IPS DF 6.9 (cell line): ENCODE results near the gene DNAJB13.

Experiments
- DNase-seq: peaks from one replicate; pipeline ENCODE4 v3.0.0-alpha.2; 2013; ENCODE audit warnings: low read depth, low spot score
- H3K27ac ChIP-seq: one replicate; pipeline ENCODE4 v1.5.1; 2013; ENCODE audit warnings: low read length, control low read depth
- H3K27me3 ChIP-seq: 2 replicates; pipeline ENCODE4 v1.6.1; 2013; ENCODE audit warnings: mild to moderate bottlenecking, low read length; ENCODE audit not compliant: control insufficient read depth, insufficient read depth
- H3K36me3 ChIP-seq: 2 replicates; pipeline ENCODE4 v1.6.1; 2013; ENCODE audit warnings: low read length; ENCODE audit not compliant: control insufficient read depth, insufficient read depth
- H3K4me1 ChIP-seq: 2 replicates; pipeline ENCODE4 v1.6.1; 2013; ENCODE audit warnings: low read length; ENCODE audit not compliant: control insufficient read depth, insufficient read depth
- H3K4me3 ChIP-seq: 2 replicates; pipeline ENCODE4 v1.5.1; 2013; ENCODE audit warnings: mild to moderate bottlenecking, low read length
- H3K9me3 ChIP-seq: 2 replicates; pipeline ENCODE4 v1.6.1; 2013; ENCODE audit warnings: low read length, inconsistent platforms; ENCODE audit not compliant: control insufficient read depth, insufficient read depth
- whole genome bisulfite sequencing: extraction: QIAGEN DNeasy Blood & Tissue Kit; methylation state at CpG from one replicate; pipeline ENCODE4 v1.1.7; 2013; ENCODE audit warnings: mixed read lengths, missing lambda C conversion rate; ENCODE audit not compliant: insufficient read length, insufficient coverage; 5-methylcytosine and 5-hydroxymethylcytosine counted together

DNAJB13 gene

DNA sequence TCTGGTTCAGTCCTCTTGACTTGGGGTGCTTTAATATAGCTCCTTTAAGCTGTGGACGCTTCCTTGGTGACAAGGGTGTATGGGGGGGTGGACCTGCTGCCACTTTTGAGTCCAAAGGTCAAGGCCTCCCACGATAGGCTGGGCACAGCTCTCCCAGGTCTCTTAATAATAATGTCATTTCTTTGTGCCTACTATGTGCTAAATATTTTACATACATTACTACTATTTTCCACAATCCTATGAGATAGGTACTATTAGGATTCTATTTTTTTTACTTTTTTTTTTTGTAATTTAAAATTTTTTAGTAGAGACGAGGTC is 58.4 kb downstream of the DNAJB13 start:
- H3K36me3 ChIP-seq, result no peaks in the 10 kb centered on the region
- WGBS, result no CpG with 5 or more reads among the region's 3 CpGs
- H3K9me3 ChIP-seq, result no peaks in the 10 kb centered on the region
- no peak overlapping the region for H3K4me3 ChIP-seq
- DNase-seq, result no peak
- no peak overlapping the region for H3K27ac ChIP-seq
- H3K27me3 ChIP-seq, result no peaks in the 10 kb centered on the region
- peaks cover 2% of the 10 kb centered on the region; the same call in 1 of the 2 replicates for H3K4me1 ChIP-seq

DNA sequence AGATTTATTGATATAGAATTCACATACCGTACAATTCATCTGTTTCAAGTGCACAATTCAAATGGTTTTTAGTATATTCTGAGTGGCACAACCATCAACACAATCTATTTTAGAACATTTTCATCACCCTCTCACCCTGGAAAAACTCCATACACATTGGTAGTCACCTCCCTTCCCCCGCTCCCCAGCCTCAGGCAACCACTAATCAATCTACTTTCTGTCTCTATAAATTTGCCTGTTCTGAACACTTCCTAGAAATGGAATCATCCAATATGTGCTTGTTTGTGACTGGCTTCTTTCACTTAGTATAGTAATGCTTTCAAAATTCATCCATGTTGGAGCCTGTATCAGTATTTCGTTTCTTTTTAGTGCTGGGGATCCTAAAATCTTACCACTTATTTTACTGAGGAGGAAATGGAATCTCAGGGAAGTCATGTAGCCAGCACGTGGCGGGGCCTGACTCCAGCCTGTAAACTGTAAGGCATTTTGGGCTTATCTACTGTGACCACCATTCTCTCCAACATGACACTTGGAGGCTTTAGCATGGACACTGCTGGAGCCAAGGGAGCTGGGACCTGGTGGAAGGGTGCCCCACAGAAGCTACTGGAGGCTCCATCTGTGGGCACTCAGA is 59.0 kb downstream of the DNAJB13 start:
- H3K4me1 ChIP-seq, result peaks cover 2% of the 10 kb centered on the region; the same call in 1 of the 2 replicates
- H3K9me3 ChIP-seq, result no peaks in the 10 kb centered on the region
- no peak overlapping the region for H3K27ac ChIP-seq
- no peak overlapping the region for H3K4me3 ChIP-seq
- no peaks in the 10 kb centered on the region for H3K36me3 ChIP-seq
- H3K27me3 ChIP-seq, result no peaks in the 10 kb centered on the region
- no peak for DNase-seq
- no CpG with 5 or more reads among the region's 5 CpGs for WGBS

DNA sequence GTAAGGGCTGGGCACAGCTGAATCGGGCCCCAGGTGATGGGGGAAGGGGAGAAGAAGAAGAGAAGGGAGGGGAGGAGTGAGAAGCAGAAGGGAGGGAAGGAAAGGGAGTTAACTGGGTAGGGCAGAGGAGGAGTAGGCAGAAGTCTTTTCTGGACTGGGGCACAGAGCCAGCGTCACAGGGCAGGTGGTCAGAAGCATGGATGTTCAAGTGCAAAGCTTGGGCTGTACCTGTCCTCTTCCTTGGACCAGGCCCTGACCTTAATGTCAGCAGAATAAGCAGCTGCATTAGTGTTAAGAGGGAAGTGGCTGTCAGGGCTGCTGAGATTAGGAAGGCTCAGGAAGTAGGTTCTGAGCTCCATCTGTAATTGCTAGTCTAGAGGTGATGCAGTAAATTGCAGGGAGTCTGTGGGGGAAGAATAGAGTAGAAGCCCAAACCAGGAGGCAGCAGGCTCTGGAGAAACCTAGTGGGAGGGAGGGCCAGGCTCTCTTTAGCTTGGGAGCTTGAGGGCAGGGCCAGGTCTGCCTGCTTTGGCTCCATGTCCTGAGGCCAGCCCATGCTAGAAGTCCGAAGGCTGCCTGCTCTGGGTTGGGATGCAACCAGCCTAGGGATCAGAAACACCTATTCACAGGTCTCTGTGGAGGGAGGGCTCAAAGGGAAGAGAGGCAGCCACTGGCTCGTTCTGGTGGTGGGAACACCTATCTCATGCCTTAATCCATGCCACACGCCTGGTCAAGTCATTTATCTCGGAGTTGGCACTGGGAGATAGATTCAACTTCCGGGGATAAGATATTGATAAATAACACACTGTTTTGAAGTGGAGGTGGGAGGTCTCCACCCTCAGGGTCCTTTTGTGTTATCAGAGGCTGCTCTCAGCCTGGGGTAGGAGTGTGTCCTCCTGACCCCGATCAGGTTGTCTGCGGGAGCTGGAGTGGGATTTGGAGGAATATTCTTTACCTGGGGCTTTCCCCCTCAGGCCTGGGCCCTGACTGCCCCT is 59.8 kb downstream of the DNAJB13 start:
- H3K4me1 ChIP-seq, result peaks cover 2% of the 10 kb centered on the region; the same call in 1 of the 2 replicates
- WGBS, result no CpG with 5 or more reads among the region's 9 CpGs
- no peaks in the 10 kb centered on the region for H3K36me3 ChIP-seq
- no peak overlapping the region for H3K27ac ChIP-seq
- no peaks in the 10 kb centered on the region for H3K27me3 ChIP-seq
- DNase-seq, result no peak
- H3K9me3 ChIP-seq, result no peaks in the 10 kb centered on the region
- H3K4me3 ChIP-seq, result no peak overlapping the region

- no peak for DNase-seq
- no peak overlapping the region for H3K27ac ChIP-seq
- peaks cover 2% of the 10 kb centered on the region; the same call in 1 of the 2 replicates for H3K4me1 ChIP-seq
- H3K4me3 ChIP-seq, result no peak overlapping the region
- no peaks in the 10 kb centered on the region for H3K9me3 ChIP-seq
- H3K27me3 ChIP-seq, result no peaks in the 10 kb centered on the region
- 0 out of 2 replicates have a peak, but pooled peaks cover under 1% of the 10 kb centered on the region for H3K36me3 ChIP-seq
- no CpG with 5 or more reads among the region's 8 CpGs for WGBS
Measured at GRCh38 chr11:74011360-74012073, 60.7 kb downstream of the DNAJB13 start.

DNA sequence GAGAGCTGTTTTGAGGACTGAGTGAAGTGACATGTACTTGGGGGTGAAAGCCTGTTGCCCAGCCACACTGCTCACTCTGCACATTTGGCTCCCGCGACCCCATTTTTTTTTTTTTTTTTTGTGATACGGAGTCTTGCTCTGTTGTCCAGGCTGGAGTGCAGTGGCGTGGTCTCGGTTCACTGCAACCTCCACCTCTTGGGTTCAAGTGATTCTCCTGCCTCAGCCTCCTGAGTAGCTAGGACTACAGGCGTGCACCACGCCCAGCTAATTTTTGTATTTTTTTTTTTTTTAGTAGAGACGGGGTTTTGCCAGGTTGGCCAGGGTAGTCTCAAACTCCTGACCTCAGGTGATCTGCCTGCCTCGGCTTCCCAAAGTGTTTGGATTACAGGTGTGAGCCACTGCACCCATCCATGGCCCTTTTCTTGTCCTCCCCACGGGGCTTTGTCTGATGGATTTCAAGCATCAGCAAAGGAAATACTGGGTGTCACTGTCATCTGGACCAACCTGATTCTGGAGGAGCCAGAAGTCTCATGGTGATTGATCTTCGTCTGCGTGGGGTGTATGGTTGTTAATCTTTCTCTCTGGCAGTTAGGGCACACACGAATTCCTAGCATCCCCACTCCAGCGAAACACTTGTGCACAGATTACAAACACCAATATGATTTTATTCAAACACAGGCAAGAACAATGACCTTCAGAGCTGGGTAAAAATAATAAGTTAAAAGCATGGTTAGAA is 61.4 kb downstream of the DNAJB13 start:
- no peaks in the 10 kb centered on the region for H3K27me3 ChIP-seq
- H3K27ac ChIP-seq, result no peak overlapping the region

DNA sequence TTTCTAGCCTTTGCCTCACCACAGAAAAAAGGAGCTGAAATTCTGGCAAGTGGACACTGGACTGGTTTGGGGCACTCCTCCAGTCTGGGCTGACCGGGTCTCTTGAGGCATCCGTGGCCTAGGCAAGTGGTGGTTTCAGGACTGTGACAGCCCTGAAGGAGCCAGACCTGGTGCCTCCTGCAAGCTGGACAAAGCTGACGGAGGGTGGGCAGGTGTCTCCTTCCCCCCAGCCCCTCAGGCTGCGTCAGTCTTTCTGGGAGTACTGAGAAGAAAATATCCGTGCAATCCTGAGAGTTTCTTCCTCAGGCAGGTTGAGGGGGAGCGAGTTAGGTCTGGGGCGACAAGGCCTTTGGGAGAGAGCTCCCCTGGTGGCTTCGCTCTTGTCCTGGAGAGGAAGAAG is 62.3 kb downstream of the DNAJB13 start:
- Histone ChIP-seq H3K9me3 (no peaks in the 10 kb centered on the region), H3K27me3 (no peaks in the 10 kb centered on the region), H3K36me3 (0 out of 2 replicates have a peak, but pooled peaks cover 3% of the 10 kb centered on the region), H3K27ac (no peak overlapping the region), H3K4me1 (peaks cover 2% of the 10 kb centered on the region; the same call in 1 of the 2 replicates), H3K4me3 (no peak overlapping the region)
- no peak for DNase-seq
- WGBS, result no CpG with 5 or more reads among the region's 8 CpGs

More for the DNA sequence above, 61.4 kb downstream of the DNAJB13 start:
- Histone ChIP-seq H3K36me3 (0 out of 2 replicates have a peak, but pooled peaks cover 3% of the 10 kb centered on the region), H3K4me1 (peaks cover 2% of the 10 kb centered on the region; the same call in 1 of the 2 replicates), H3K9me3 (no peaks in the 10 kb centered on the region), H3K4me3 (no peak overlapping the region)
- WGBS, result no CpG with 5 or more reads among the region's 14 CpGs
- DNase-seq, result no peak

DNA sequence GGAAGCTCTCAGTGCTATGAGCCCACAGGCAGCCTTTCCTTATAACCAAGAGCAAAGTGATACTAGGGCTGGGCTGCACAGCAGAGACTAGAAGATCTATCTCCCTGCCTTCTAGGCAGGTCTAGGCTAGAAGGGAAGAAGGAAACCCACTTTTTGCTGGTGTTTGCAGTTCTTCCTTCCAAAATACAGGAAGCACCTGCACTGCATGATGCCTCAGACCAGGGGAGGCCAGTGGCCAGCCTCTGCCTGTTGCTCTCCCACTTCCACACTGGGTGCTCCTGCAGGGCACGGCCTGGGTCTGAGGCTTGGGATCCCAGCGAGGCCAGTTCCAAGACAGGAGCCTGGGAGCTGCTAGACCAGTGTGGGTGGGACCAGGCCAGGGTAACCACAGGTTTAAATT is 64.1 kb downstream of the DNAJB13 start:
- no peak for DNase-seq
- no peaks in the 10 kb centered on the region for H3K9me3 ChIP-seq
- 0 out of 2 replicates have a peak, but pooled peaks cover 3% of the 10 kb centered on the region for H3K36me3 ChIP-seq
- no peak overlapping the region for H3K4me3 ChIP-seq
- WGBS, result no CpG with 5 or more reads among the region's 2 CpGs
- H3K27ac ChIP-seq, result no peak overlapping the region
- H3K4me1 ChIP-seq, result peaks cover 2% of the 10 kb centered on the region; the same call in 1 of the 2 replicates
- H3K27me3 ChIP-seq, result no peaks in the 10 kb centered on the region

GRCh38 chr11:74015919-74016684 is 65.3 kb downstream of the DNAJB13 start:
- 0 out of 2 replicates have a peak, but pooled peaks cover 3% of the 10 kb centered on the region for H3K36me3 ChIP-seq
- WGBS, result no CpG with 5 or more reads among the region's 5 CpGs
- H3K4me3 ChIP-seq, result no peak overlapping the region
- DNase-seq, result no peak
- H3K9me3 ChIP-seq, result no peaks in the 10 kb centered on the region
- H3K27ac ChIP-seq, result no peak overlapping the region
- no peaks in the 10 kb centered on the region for H3K4me1 ChIP-seq
- H3K27me3 ChIP-seq, result no peaks in the 10 kb centered on the region

- no CpG with 5 or more reads among the region's 3 CpGs for WGBS
- no peak overlapping the region for H3K27ac ChIP-seq
- no peaks in the 10 kb centered on the region for H3K4me1 ChIP-seq
- no peak overlapping the region for H3K4me3 ChIP-seq
- H3K36me3 ChIP-seq, result 0 out of 2 replicates have a peak, but pooled peaks cover 3% of the 10 kb centered on the region
- DNase-seq, result no peak
- no peaks in the 10 kb centered on the region for H3K9me3 ChIP-seq
- no peaks in the 10 kb centered on the region for H3K27me3 ChIP-seq
Measured at GRCh38 chr11:74017631-74018030, 66.8 kb downstream of the DNAJB13 start.
